GM06990 (cell line): ENCODE measurements around the gene RCC1.

Experiments used
- DNase-seq: peaks from one replicate; pipeline ENCODE4 v3.0.0-alpha.2; 2011; ENCODE audit not compliant: insufficient read length; ENCODE audit errors: extremely low read depth
- H3K27me3 ChIP-seq: replicated peaks from 2 replicates; pipeline ENCODE4 v1.6.0; 2011; ENCODE audit warnings: low read length; ENCODE audit not compliant: control insufficient read depth, insufficient read depth
- H3K36me3 ChIP-seq: 2 replicates; pipeline ENCODE4 v1.5.1; 2011; ENCODE audit warnings: low read length; ENCODE audit not compliant: control insufficient read depth, insufficient read depth
- H3K4me3 ChIP-seq: replicated peaks from 2 replicates; pipeline ENCODE4 v1.5.1; 2011; ENCODE audit warnings: low read depth, mild to moderate bottlenecking, control low read depth, low read length
- TF ChIP-seq, protein P1 (sequence below): IDR thresholded peaks from 2 replicates; pipeline ENCODE4 v1.5.1; 2011; ENCODE audit warnings: low read length, control low read depth, mild to moderate bottlenecking, inconsistent platforms; ENCODE audit not compliant: insufficient read depth, poor library complexity, severe bottlenecking

Gene RCC1

DNA sequence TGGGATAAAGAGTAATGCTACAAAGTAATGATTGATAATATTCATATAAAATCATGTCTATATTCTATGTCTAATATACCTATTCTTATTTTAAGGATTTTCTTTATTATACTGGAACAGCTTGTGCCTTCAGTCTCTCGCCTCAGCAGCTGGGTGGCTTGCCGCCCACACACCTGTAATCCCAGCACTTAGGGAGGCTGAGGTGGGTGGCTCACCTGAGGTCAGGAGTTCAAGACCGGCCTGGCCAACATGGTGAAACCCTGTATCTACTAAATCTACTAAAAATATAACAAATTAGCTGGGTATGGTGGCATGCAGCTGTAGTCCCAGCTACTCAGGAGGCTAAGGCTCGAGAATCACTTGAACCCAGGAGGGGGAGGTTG lies 39.4 kb downstream of the RCC1 start:
- Histone ChIP-seq H3K27me3 (no peaks in the 10 kb centered on the region), H3K36me3 (no peaks in the 10 kb centered on the region), H3K4me3 (no peak overlapping the region)
- TF ChIP-seq, protein P1, sequence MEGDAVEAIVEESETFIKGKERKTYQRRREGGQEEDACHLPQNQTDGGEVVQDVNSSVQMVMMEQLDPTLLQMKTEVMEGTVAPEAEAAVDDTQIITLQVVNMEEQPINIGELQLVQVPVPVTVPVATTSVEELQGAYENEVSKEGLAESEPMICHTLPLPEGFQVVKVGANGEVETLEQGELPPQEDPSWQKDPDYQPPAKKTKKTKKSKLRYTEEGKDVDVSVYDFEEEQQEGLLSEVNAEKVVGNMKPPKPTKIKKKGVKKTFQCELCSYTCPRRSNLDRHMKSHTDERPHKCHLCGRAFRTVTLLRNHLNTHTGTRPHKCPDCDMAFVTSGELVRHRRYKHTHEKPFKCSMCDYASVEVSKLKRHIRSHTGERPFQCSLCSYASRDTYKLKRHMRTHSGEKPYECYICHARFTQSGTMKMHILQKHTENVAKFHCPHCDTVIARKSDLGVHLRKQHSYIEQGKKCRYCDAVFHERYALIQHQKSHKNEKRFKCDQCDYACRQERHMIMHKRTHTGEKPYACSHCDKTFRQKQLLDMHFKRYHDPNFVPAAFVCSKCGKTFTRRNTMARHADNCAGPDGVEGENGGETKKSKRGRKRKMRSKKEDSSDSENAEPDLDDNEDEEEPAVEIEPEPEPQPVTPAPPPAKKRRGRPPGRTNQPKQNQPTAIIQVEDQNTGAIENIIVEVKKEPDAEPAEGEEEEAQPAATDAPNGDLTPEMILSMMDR: no peak
- no peak for DNase-seq

DNA sequence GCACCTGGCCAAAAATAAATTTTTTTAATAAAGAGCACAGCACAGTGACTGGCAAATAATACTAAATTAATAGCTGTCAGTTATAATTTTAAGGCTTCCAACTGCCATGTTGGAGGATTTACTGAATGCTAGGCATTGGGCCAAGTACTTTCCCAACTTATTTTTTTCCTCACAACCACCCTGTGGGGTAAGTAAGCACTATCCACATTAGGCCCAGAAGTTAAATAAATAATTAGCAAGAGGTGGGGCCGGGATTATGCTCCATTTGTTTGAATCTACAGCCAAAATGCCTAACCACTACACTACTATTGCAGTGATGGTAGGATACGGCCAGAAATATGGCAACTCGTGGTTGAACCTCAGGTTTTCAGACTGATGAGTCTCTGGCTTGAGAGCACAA lies 42.5 kb downstream of the RCC1 start:
- DNase-seq: no peak
- H3K36me3 ChIP-seq: no peaks in the 10 kb centered on the region
- H3K4me3 ChIP-seq: no peak overlapping the region
- TF ChIP-seq, protein P1: no peak
- no peaks in the 10 kb centered on the region for H3K27me3 ChIP-seq

- Histone ChIP-seq H3K4me3 (no peak overlapping the region), H3K27me3 (no peaks in the 10 kb centered on the region), H3K36me3 (no peaks in the 10 kb centered on the region)
- TF ChIP-seq, protein P1: no peak
- DNase-seq: no peak
Observed at GRCh38 chr1:28551381-28551780, 45.5 kb downstream of the RCC1 start.

GRCh38 chr1:28552758-28553663 lies 47.2 kb downstream of the RCC1 start, which contains the start of gene TRNAU1AP:
Gene TRNAU1AP, plus strand, starts transcription at chr1:28553085. Its CDS starts 26 bp downstream, at chr1:28553111.
- peak within 1 kb of the TSS; percentile 98 for H3K4me3 ChIP-seq
- TF ChIP-seq, protein P1: no peak
- no peaks in the 10 kb centered on the region for H3K36me3 ChIP-seq
- no peaks in the 10 kb centered on the region for H3K27me3 ChIP-seq
- DNase-seq: peak; percentile 98

DNA sequence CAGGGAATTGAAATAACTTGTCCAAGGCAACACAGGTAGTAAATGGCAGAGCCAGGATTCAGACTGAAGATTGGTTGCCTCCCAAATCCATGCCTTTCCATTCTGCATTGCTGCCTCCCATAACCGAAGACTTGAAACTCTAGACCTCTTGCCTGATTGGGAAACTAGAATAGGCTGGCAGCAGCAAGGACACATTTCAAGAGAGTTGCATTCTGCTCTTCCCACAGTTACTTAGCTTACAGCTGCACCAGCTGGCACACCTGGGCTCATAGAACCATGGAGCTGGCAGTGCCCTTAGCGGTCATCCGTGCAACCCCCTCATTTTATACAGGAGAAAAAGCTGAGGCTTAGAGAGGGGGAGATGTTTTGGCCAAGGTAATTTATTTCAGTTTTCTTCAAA lies 55.0 kb downstream of the RCC1 start:
- no peak overlapping the region for H3K4me3 ChIP-seq
- peaks cover 8% of the 10 kb centered on the region for H3K36me3 ChIP-seq
- no peak for DNase-seq
- no peaks in the 10 kb centered on the region for H3K27me3 ChIP-seq
- TF ChIP-seq, protein P1: no peak
